CD14-positive monocyte (primary cell): ENCODE measurements around the gene NFKBIA. TPM values are rescaled to one million over a fixed set of nuclear protein-coding genes. Genes with fewer than 3 reads are reported as not detected.

Source experiments
- DNase-seq, 3 donors: peaks; one replicate each; pipeline ENCODE4 v3.0.0-alpha.2; 2011 to 2022
- H2AFZ ChIP-seq: 2 replicates; pipeline ENCODE4 v1.6.0; 2012; ENCODE audit warnings: mild to moderate bottlenecking, low read depth, low read length, inconsistent platforms; ENCODE audit not compliant: insufficient read depth, poor library complexity, severe bottlenecking
- H3K27ac ChIP-seq, 2 donors: 1 replicate in 1 of 2; 2 replicates in 1 of 2; pipeline ENCODE4 v1.5.1; 2012 to 2013; ENCODE audit warnings: low read length in 2 of 2, control low read depth in 1 of 2, inconsistent platforms in 1 of 2, low read depth in 1 of 2, mild to moderate bottlenecking in 1 of 2
- H3K27me3 ChIP-seq, 2 donors: one replicate each; pipeline versions ENCODE4 v1.6.0 to v1.6.1; 2011 to 2013; ENCODE audit warnings: low read length in 2 of 2; ENCODE audit not compliant: control insufficient read depth in 2 of 2, insufficient read depth in 2 of 2
- H3K36me3 ChIP-seq, 2 donors: replicated peaks in 1 of 2; 1 replicate in 1 of 2; 2 replicates in 1 of 2; pipeline versions ENCODE4 v1.5.1 to v1.6.1; 2012 to 2013; ENCODE audit warnings: low read length in 2 of 2, control low read depth in 1 of 2, inconsistent platforms in 1 of 2, mild to moderate bottlenecking in 1 of 2; ENCODE audit not compliant: insufficient read depth in 2 of 2, control insufficient read depth in 1 of 2
- H3K4me1 ChIP-seq, 2 donors: 1 replicate in 1 of 2; 2 replicates in 1 of 2; pipeline versions ENCODE4 v1.5.1 to v1.6.1; 2012 to 2013; ENCODE audit warnings: low read length in 2 of 2, control low read depth in 1 of 2, inconsistent platforms in 1 of 2, mild to moderate bottlenecking in 1 of 2, moderate library complexity in 1 of 2; ENCODE audit not compliant: insufficient read depth in 2 of 2, control insufficient read depth in 1 of 2
- H3K4me2 ChIP-seq: replicated peaks from 2 replicates; pipeline ENCODE3; 2012; ENCODE audit warnings: low read length, moderate library complexity, mild to moderate bottlenecking; ENCODE audit not compliant: poor library complexity, severe bottlenecking; ENCODE audit errors: extremely low read depth
- H3K4me3 ChIP-seq, 3 experiments: fragments of 200-600 bp in 1 of 3; sonication (generic) in 1 of 3; replicated peaks in 1 of 3; 1 replicate in 2 of 3; 2 replicates in 1 of 3; pipeline ENCODE4 v1.5.1; 2011 to 2013; ENCODE audit warnings: low read length in 3 of 3, mild to moderate bottlenecking in 3 of 3, control low read depth in 2 of 3, low read depth in 2 of 3, inconsistent platforms in 1 of 3, moderate library complexity in 1 of 3
- H3K79me2 ChIP-seq: 2 replicates; pipeline ENCODE4 v1.6.0; 2012; ENCODE audit warnings: mild to moderate bottlenecking, control low read depth, inconsistent platforms, low read length, moderate library complexity; ENCODE audit not compliant: insufficient read depth
- H3K9ac ChIP-seq: 2 replicates; pipeline ENCODE4 v1.6.0; 2017; ENCODE audit warnings: low read length, mild to moderate bottlenecking; ENCODE audit not compliant: insufficient read depth, poor library complexity, severe bottlenecking
- H3K9me3 ChIP-seq, 2 donors: replicated peaks in 1 of 2; 1 replicate in 1 of 2; 2 replicates in 1 of 2; pipeline versions ENCODE4 v1.5.1 to v1.6.1; 2012 to 2013; ENCODE audit warnings: low read length in 2 of 2, control low read depth in 1 of 2; ENCODE audit not compliant: control insufficient read depth in 1 of 2, insufficient read depth in 1 of 2
- H4K20me1 ChIP-seq: 2 replicates; pipeline ENCODE4 v1.6.0; 2012; ENCODE audit warnings: mild to moderate bottlenecking, low read length, control low read depth, moderate library complexity; ENCODE audit not compliant: insufficient read depth
- H3K27ac Mint-ChIP-seq, 7 donors: one replicate each; pipeline ENCODE4 v1.8.0; 2020; ENCODE audit warnings: mild to moderate bottlenecking in 7 of 7, mixed read lengths in 7 of 7, moderate library complexity in 6 of 7, inconsistent platforms in 2 of 7
- H3K27me3 Mint-ChIP-seq, 3 donors: one replicate each; pipeline ENCODE4 v1.8.0; 2021 to 2022; ENCODE audit warnings: low read depth in 3 of 3, mild to moderate bottlenecking in 3 of 3, mixed read lengths in 3 of 3, moderate library complexity in 3 of 3, inconsistent platforms in 1 of 3
- H3K36me3 Mint-ChIP-seq, 2 donors: one replicate each; pipeline ENCODE4 v1.8.0; 2020; ENCODE audit warnings: mixed read lengths in 2 of 2, inconsistent platforms in 1 of 2, mild to moderate bottlenecking in 1 of 2
- H3K4me1 Mint-ChIP-seq: one replicate; pipeline ENCODE4 v1.8.0; 2020; ENCODE audit warnings: mild to moderate bottlenecking, mixed read lengths
- H3K4me3 Mint-ChIP-seq, 2 donors: one replicate each; pipeline ENCODE4 v1.8.0; 2020; ENCODE audit warnings: mild to moderate bottlenecking in 2 of 2, mixed read lengths in 2 of 2, moderate library complexity in 1 of 2
- H3K9me3 Mint-ChIP-seq, 7 donors: one replicate each; pipeline ENCODE4 v1.8.0; 2020 to 2022; ENCODE audit warnings: mixed read lengths in 7 of 7, mild to moderate bottlenecking in 6 of 7, moderate library complexity in 6 of 7, inconsistent platforms in 2 of 7
- WGBS: methylation state at CpG from one replicate; pipeline ENCODE4 v1.1.5; 2013; ENCODE audit warnings: missing lambda C conversion rate; ENCODE audit not compliant: insufficient coverage; 5-methylcytosine and 5-hydroxymethylcytosine counted together
- intact Hi-C, 2 donors: fragments of 100-400 bp; cut with micrococcal nuclease; formaldehyde crosslinking; loops; one replicate each; pipeline versions ENCODE4 v1.15.0 to v1.15.1; 2023
- polyA plus RNA-seq, 3 donors: library from polyadenylated mRNA; depleted of rRNA in 1 of 3; unstranded in 2 of 3; stranded (reverse) in 1 of 3; fragments of 300-500 nt in 2 of 3; fragments of >200 nt in 1 of 3; fragmentation: Illumina TruSeq in 2 of 3; gene quantifications; 1 replicate in 2 of 3; 2 replicates in 1 of 3; pipeline ENCODE4 v1.2.3, GENCODE V29; 2012 to 2021
- TF ChIP-seq, protein P1 (sequence below): fragments of 200-600 bp; IDR thresholded peaks from one replicate; pipeline ENCODE4 v1.8.0; 2022; ENCODE audit warnings: antibody characterized with exemption, mild to moderate bottlenecking

NFKBIA gene
- polyA plus RNA-seq, 3 donors = 868 to 4,739 (median 935) TPM

DNA sequence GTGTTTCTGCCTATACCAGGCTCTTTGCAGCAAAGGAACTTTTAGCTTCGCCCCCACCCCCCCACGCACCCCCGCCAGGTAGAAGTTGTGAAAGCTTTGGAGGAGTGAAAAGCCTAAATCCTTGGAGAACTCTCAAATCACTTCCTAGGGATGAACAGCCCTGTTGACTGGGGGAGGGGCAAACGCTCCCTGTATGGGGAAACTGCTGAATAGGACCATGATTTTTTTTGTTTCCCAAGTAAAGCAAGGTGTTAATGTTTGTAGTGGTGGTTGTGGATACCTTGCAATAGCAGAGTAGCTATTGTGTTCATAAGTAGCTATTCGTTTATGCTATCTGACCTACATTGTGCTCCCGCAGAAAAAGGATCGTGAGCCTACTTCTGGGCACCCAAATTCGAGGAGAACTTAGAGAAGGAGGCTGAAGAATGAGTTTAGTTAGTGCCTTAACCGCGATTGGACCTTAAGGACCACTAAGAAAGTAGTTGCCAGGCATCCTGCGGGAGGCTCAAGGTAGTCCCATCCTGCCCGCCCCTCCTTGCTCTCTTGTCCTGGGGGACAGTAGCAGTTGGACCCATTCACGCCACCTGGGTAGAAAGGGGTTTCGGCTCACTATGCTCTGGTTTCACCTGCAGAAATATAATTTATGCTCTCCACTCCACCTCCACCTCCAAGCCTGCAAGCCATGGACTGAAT lies 901 bp upstream of the NFKBIA start:
- H3K4me1 Mint-ChIP-seq = peaks cover 49% of the 10 kb centered on the region
- H3K36me3 Mint-ChIP-seq = peaks cover 32 to 33% of the 10 kb centered on the region in 2 donors
- H3K27me3 Mint-ChIP-seq = peaks cover 1 to 9% (median 6%) of the 10 kb centered on the region in 3 donors
- Histone ChIP-seq H3K27ac (peak overlapping the region; percentile 99), H3K79me2 (peaks cover 44% of the 10 kb centered on the region), H3K27me3 (no peaks in the 10 kb centered on the region), H3K9ac (peak overlapping the region; percentile 100), H3K36me3 (peaks cover 32% of the 10 kb centered on the region in 2 donors), H3K4me3 (peak overlapping the region; percentile 33 to 99 (median 48)), H3K9me3 (no peaks in the 10 kb centered on the region), H4K20me1 (peaks cover 38% of the 10 kb centered on the region), H3K4me1 (peaks cover 51% of the 10 kb centered on the region in 2 donors), H3K4me2 (peak overlapping the region; percentile 86), H2AFZ (peak overlapping the region; percentile 64)
- intact Hi-C loops = loop anchor here (2.0 to 10.0 kb wide), 5 partner anchors 39 to 283 kb away; partner anchors contain the start of gene PRORP (in 1 of the 2)
- TF ChIP-seq, protein P1, sequence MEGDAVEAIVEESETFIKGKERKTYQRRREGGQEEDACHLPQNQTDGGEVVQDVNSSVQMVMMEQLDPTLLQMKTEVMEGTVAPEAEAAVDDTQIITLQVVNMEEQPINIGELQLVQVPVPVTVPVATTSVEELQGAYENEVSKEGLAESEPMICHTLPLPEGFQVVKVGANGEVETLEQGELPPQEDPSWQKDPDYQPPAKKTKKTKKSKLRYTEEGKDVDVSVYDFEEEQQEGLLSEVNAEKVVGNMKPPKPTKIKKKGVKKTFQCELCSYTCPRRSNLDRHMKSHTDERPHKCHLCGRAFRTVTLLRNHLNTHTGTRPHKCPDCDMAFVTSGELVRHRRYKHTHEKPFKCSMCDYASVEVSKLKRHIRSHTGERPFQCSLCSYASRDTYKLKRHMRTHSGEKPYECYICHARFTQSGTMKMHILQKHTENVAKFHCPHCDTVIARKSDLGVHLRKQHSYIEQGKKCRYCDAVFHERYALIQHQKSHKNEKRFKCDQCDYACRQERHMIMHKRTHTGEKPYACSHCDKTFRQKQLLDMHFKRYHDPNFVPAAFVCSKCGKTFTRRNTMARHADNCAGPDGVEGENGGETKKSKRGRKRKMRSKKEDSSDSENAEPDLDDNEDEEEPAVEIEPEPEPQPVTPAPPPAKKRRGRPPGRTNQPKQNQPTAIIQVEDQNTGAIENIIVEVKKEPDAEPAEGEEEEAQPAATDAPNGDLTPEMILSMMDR = no peak
- H3K4me3 Mint-ChIP-seq = peak overlapping the region; percentile 88 to 95
- DNase-seq = no peak
- WGBS = 40% methylated on average over 4 of the region's 14 CpGs
- H3K9me3 Mint-ChIP-seq = peaks cover 0 to 8% (median 6%) of the 10 kb centered on the region in 7 donors
- peak overlapping the region; percentile 98 to 100 (median 99) for H3K27ac Mint-ChIP-seq

DNA sequence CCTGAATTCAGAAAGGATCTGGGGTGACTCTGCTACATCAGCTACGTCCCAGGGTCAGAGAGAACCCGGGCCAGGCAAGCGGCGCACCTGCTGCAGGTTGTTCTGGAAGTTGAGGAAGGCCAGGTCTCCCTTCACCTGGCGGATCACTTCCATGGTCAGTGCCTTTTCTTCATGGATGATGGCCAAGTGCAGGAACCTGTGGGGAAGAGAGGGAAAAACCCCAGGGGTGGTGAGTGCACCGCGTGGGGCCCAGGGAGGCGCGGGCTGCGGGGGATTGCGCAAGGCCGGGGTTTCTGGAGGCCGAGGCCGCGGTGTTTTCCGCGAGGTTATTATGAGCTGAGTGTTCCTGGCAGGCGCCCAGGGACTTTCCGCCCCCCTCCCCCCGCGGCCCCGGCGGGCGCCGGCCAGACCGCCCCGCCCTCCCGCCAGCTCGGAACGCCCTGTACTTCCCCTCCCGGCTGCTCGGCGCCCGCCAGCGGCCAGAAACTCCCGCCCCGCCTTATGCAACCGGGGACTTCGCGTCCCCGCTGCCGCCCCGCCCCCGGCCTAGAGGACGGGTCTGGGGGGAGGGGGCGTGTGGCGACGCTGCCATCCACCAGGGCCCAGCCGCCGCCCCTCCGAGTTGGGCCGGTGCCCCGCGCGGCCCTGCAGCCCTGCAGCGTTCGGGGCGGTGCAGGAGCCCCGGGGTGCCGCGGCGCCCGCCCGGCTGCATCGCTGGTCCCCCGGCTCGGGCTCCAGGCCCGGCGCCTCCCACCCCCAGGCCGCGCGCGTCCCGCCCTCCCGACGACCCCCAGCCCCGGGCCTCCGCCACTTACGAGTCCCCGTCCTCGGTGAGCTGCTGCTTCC lies 723 bp downstream of the NFKBIA start:
- DNase-seq = peak; percentile 93 to 97 (median 96)
- Histone ChIP-seq H2AFZ (no peak overlapping the region), H4K20me1 (peaks cover 53% of the 10 kb centered on the region), H3K9ac (peak overlapping the region; percentile 100), H3K79me2 (peaks cover 44% of the 10 kb centered on the region), H3K4me3 (peak overlapping the region; percentile 84 to 99 (median 88)), H3K27me3 (no peaks in the 10 kb centered on the region), H3K27ac (peak overlapping the region; percentile 99), H3K36me3 (peaks cover 36% of the 10 kb centered on the region in 2 donors), H3K9me3 (no peaks in the 10 kb centered on the region), H3K4me2 (peak overlapping the region; percentile 99), H3K4me1 (peaks cover 52 to 63% of the 10 kb centered on the region in 2 donors)
- Mint-ChIP-seq H3K27ac (peak overlapping the region; percentile 98 to 100 (median 99)), H3K9me3 (peaks cover 0 to 8% (median 6%) of the 10 kb centered on the region in 7 donors), H3K36me3 (peaks cover 42 to 44% of the 10 kb centered on the region in 2 donors), H3K4me1 (peaks cover 61% of the 10 kb centered on the region), H3K27me3 (peaks cover 1 to 11% (median 6%) of the 10 kb centered on the region in 3 donors), H3K4me3 (peak overlapping the region; percentile 95 to 99)
- under 1% methylated on average over 57 of the region's 81 CpGs for WGBS
- TF ChIP-seq, protein P1 = no peak
- intact Hi-C loops = loop anchor here (1.0 to 10.0 kb wide), 7 partner anchors 37 to 282 kb away; partner anchors contain the start of genes PRORP (in 2 of the 2) and PPP2R3C (in 1 of the 2)
